GM23338 (cell line): Measurements from ENCODE around the gene ZMYND8.

ENCODE experiments used
- CTCF ChIP-seq, 2 experiments: fragments of 200-600 bp in 1 of 2; sonication (generic) in 1 of 2; conservative IDR thresholded peaks; 2 replicates each; pipeline versions ENCODE4 v1.5.1 to v1.6.1; 2016 to 2017; ENCODE audit warnings: antibody characterized with exemption in 2 of 2, low read depth in 2 of 2, mild to moderate bottlenecking in 2 of 2, moderate library complexity in 1 of 2
- EZH2 ChIP-seq: fragments of 200-600 bp; sonication (generic); IDR thresholded peaks from one replicate; pipeline ENCODE4 v1.8.0; 2017; ENCODE audit warnings: antibody characterized with exemption, mild to moderate bottlenecking, low read depth; ENCODE audit not compliant: unreplicated experiment
- EZH2phosphoT487 ChIP-seq: fragments of 200-600 bp; sonication (generic); IDR thresholded peaks from one replicate; pipeline ENCODE4 v1.8.1; 2018; ENCODE audit warnings: antibody characterized with exemption; ENCODE audit not compliant: unreplicated experiment
- JUNB ChIP-seq: IDR thresholded peaks from one replicate; pipeline ENCODE4 v1.6.1; 2016; ENCODE audit warnings: antibody characterized with exemption; ENCODE audit not compliant: unreplicated experiment
- NANOG ChIP-seq: IDR thresholded peaks from 2 replicates; pipeline ENCODE4 v1.6.1; 2016; ENCODE audit warnings: antibody characterized with exemption, borderline replicate concordance

- TF ChIP-seq CTCF (conservative IDR thresholded peaks at IDR 0.05; ENCODE audit: low read depth in 2 of 2) (no peak), EZH2 (no peak), NANOG (no peak), EZH2phosphoT487 (no peak), JUNB (no peak)
Measured at GRCh38 chr20:47252879-47253307, 103.6 kb downstream of the ZMYND8 start.
